GM20000 (cell line): ENCODE data around the gene LMNTD1.
"Not testable (repeated sequence)": the region's sequence is repeated elsewhere in the genome, so short reads cannot be mapped to it uniquely, and the experiment has no call there.

Experiments used
- DNase-seq: peaks from one replicate; pipeline ENCODE4 v3.0.0; 2012; ENCODE audit warnings: low spot score
- TF ChIP-seq, protein P1 (sequence below): IDR thresholded peaks from 2 replicates; pipeline ENCODE4 v1.5.1; 2012; ENCODE audit warnings: mild to moderate bottlenecking, control low read depth; ENCODE audit errors: extremely low read depth, missing control alignments

Gene LMNTD1

DNA sequence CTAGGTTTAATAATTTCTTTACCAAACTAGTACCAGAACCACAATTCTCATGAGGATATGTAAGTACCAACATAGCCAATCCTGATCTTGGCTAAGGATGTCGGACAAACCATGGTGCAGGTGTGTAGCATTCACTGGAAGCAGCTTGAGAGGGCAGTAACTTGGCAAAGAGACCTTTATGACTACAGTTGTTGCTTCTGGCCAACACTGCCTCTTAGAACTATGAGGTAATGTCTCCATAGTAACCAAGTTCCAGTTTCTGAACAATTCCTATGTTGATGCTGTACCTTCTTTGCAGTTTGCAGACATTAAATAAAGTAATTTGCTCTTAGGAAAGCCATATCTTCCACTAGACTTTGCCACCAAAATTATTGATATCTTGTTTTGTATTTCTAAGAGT lies at the start of gene LMNTD1:
Gene LMNTD1, minus strand, starts transcription at position 186 of the 400 bp plus-strand sequence. CDS start 324 bp downstream, outside the sequence.
- TF ChIP-seq, protein P1, sequence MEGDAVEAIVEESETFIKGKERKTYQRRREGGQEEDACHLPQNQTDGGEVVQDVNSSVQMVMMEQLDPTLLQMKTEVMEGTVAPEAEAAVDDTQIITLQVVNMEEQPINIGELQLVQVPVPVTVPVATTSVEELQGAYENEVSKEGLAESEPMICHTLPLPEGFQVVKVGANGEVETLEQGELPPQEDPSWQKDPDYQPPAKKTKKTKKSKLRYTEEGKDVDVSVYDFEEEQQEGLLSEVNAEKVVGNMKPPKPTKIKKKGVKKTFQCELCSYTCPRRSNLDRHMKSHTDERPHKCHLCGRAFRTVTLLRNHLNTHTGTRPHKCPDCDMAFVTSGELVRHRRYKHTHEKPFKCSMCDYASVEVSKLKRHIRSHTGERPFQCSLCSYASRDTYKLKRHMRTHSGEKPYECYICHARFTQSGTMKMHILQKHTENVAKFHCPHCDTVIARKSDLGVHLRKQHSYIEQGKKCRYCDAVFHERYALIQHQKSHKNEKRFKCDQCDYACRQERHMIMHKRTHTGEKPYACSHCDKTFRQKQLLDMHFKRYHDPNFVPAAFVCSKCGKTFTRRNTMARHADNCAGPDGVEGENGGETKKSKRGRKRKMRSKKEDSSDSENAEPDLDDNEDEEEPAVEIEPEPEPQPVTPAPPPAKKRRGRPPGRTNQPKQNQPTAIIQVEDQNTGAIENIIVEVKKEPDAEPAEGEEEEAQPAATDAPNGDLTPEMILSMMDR, result no peak
- DNase-seq, result no peak

- TF ChIP-seq, protein P1, result no peak
- no peak for DNase-seq
Observed at GRCh38 chr12:25598956-25599355, 45.9 kb upstream of the LMNTD1 start.

- not testable (repeated sequence) for DNase-seq
Observed at GRCh38 chr12:25595496-25595895, 42.4 kb upstream of the LMNTD1 start.

- TF ChIP-seq, protein P1, result no peak
- DNase-seq, result no peak
Observed at GRCh38 chr12:25594376-25594775, 41.3 kb upstream of the LMNTD1 start.

DNA sequence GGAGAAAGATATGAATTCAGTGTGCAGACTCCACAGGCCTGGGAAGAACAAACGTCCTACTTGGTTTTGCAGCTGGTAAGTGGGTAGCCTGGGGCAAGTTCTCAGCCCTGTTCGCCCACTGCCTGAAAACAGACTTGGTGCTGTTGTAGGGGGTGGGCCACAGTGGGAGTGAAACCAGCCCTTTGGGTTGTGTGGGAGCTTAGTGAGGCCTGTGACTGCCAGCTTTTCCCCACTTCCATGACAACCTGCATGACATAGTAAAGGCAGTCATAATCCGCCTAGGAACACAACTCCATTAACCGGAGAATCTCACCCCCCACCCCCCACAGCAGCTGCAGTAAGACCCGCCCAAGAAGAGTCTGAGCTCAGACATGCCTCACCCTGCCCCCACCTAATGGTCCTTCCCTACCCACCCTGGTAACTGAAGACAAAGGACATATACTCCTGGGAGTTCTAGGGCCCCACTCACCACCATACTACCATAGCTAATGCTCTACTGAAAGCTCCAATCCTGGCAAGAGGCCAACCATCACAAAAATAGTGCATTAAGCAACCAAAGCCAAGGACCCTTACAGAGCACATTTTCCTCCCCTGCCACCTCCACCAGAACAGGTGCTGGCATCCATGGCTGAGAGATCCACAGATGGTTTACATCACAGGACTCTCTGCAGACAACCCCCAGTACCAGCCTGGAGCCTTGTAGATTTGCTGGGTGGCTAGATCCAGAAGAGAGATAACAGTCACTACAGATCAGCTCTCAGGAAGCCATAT lies 39.8 kb upstream of the LMNTD1 start:
- no peak for DNase-seq

DNA sequence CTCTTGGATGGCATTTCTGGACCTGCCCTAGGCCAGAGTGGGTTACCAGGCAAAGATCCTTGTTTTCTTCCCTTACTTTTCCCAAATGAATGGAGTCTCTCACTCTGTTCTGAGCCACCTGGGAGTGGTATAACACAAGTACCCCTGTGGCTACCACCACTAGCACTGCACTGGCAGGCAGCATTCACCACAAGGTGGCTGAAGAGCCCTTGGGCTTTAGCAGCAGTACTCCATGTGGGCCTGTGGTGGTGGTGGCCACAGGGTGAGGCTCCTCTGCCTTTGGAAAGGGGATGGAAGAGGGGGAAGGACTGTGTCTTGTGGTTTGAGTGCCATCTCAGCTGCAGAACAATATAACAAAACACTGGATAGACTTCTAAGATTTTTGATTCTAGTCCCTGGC lies 38.1 kb upstream of the LMNTD1 start:
- no peak for DNase-seq

More for the DNA sequence above, 39.8 kb upstream of the LMNTD1 start:
- TF ChIP-seq, protein P1, result no peak

DNA sequence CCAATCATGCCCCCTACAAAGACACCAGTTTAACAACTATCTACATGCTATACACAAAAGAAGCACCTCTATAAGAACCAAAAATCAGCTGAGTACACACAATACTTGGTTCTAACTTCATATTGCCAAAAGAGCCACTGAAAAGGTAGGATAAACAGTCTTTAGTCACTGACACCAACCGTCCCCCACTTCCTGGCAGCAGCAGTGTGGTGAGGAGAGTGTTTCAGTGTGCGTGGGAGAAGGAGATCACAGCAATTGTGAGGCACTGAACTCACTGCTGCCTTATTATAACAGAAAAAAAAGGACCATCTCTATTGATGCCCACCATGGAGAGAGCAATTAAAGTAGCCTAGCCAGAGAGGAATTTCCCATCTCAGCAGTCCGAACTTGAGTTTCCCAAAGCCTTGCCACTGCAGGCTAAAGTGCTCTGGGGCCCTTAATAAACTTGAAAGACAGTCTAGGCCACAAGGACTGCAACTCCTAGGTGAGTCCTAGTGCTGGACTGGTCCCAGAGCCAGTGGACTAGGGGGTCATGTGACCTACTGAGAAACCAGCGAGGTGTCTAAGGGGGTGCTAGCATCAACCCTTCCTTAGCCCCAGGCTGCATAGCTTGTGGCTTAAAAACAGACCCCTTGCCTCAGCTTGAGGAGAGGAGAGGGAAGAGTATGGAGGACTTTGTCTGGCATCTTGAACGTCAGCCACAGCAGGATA lies 37.1 kb upstream of the LMNTD1 start:
- TF ChIP-seq, protein P1, result no peak
- peak; percentile 8 for DNase-seq

More for the DNA sequence above, 38.1 kb upstream of the LMNTD1 start:
- TF ChIP-seq, protein P1, result no peak
